Heart left ventricle (tissue), 13 donors: ENCODE results near the gene ITM2C.

Source experiments
- CTCF ChIP-seq, 12 donors: fragments of 200-600 bp; sonication (generic) in 4 of 12; IDR thresholded peaks; one replicate each; pipeline versions ENCODE4 v1.5.0 to v1.8.0; 2018 to 2022; ENCODE audit warnings: antibody characterized with exemption in 12 of 12, mild to moderate bottlenecking in 5 of 12
- POLR2A ChIP-seq, 2 donors: fragments of 450-650 bp; IDR thresholded peaks; one replicate each; pipeline ENCODE4 v1.6.1; 2017; ENCODE audit warnings: antibody characterized with exemption in 2 of 2, mild to moderate bottlenecking in 2 of 2, moderate library complexity in 2 of 2
- donor health status: ischemic (EF 13 %, LVEDD 7.1; RV severe dilation, severe dysfunction).
- donor health status: DM: no; HTN: yes; CAD: no.
- donor health status: DM: no; HTN: no; CAD: no.
- donor health status: ischemic (EF 25% LVEDD 6.9; RV normal size, moderate dysfunction).
- donor health status: ischemic (EF 25% LVEDD 5.7; RV mildly dilated, moderate dysfunction).
- donor health status: ischemic (EF 35%, LVEDD 5.7; RV mildly dilated, moderate dysfunction).
- donor health status: nonischemic (EF 11% LVEDD 7.7; RV severe dilation, severe dysfunction).
- donor health status: DM: yes; HTN: yes; CAD: no.
- donor health status: PGD.
- donor health status: ischemic (EF 29% LVEDD 5.4; RV normal size, mild dysfunction).
- donor health status: nonischemic (EF 23%, LVEDD 6.1; RV moderate dilation, normal function).

DNA sequence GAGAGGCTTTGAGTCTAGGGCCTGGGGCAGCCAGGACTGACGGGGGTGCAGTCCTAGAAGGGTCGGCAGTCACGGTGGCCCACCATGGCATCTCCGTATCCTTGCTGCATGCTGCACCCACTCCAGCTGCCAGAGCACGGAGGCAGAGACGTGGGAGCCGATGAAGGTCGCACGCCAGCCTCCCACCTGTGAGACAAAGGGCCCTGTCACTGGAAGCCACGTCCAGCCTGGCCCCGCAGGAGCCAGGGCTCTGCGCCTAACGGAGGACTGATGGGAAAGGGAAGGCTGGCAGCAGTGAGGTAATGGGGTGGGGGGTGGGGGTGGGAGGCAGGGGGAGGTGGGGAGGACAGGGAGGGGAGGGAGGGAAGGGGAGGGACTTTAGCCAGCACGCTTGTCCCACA lies 21.9 kb downstream of the ITM2C start:
- TF ChIP-seq CTCF (IDR thresholded peaks at IDR 0.05) (no peak), POLR2A (IDR thresholded peaks at IDR 0.05) (no peak)
